IgD-negative memory B cell (primary cell): ENCODE results near the gene PAK3. TPM values are rescaled to one million over a fixed set of nuclear protein-coding genes. Genes with fewer than 3 reads are reported as not detected.

Experiments used
- H3K27ac Mint-ChIP-seq, 3 donors: one replicate each; pipeline ENCODE4 v1.8.0; 2020 to 2022; ENCODE audit warnings: mild to moderate bottlenecking in 3 of 3, mixed read lengths in 3 of 3, moderate library complexity in 1 of 3
- H3K27me3 Mint-ChIP-seq: one replicate; pipeline ENCODE4 v1.8.0; 2021; ENCODE audit warnings: mixed read lengths
- H3K36me3 Mint-ChIP-seq: one replicate; pipeline ENCODE4 v1.8.0; 2020; ENCODE audit warnings: mild to moderate bottlenecking, mixed read lengths
- H3K4me1 Mint-ChIP-seq, 3 donors: one replicate each; pipeline ENCODE4 v1.8.0; 2020 to 2022; ENCODE audit warnings: mixed read lengths in 3 of 3, mild to moderate bottlenecking in 1 of 3
- H3K4me3 Mint-ChIP-seq, 4 donors: one replicate each; pipeline ENCODE4 v1.8.0; 2020 to 2022; ENCODE audit warnings: mild to moderate bottlenecking in 4 of 4, mixed read lengths in 4 of 4, moderate library complexity in 3 of 4
- H3K9me3 Mint-ChIP-seq, 3 donors: one replicate each; pipeline ENCODE4 v1.8.0; 2020 to 2021; ENCODE audit warnings: mixed read lengths in 3 of 3, mild to moderate bottlenecking in 1 of 3
- polyA plus RNA-seq: library from polyadenylated mRNA; unstranded; fragments of 300-500 nt; fragmentation: Illumina TruSeq; gene quantifications from one replicate; pipeline ENCODE4 v1.2.3, GENCODE V29; 2021

Gene PAK3
- polyA plus RNA-seq, 1 donor from 2014 or later: 0.19 TPM

- no peaks in the 10 kb centered on the region for H3K27me3 Mint-ChIP-seq
- no peak overlapping the region for H3K27ac Mint-ChIP-seq
- H3K4me1 Mint-ChIP-seq: peaks cover 0 to 1% (median 0%) of the 10 kb centered on the region in 3 donors
- H3K36me3 Mint-ChIP-seq: no peaks in the 10 kb centered on the region
- H3K9me3 Mint-ChIP-seq: no peaks in the 10 kb centered on the region
- no peak overlapping the region for H3K4me3 Mint-ChIP-seq
Measured at GRCh38 chrX:111169141-111169540, 73.2 kb downstream of the PAK3 start.

GRCh38 chrX:111170017-111170416 is 74.0 kb downstream of the PAK3 start:
- Mint-ChIP-seq H3K9me3 (no peaks in the 10 kb centered on the region), H3K4me1 (peaks cover 0 to 1% (median 0%) of the 10 kb centered on the region in 3 donors), H3K4me3 (no peak overlapping the region), H3K27ac (no peak overlapping the region), H3K27me3 (no peaks in the 10 kb centered on the region), H3K36me3 (no peaks in the 10 kb centered on the region)

GRCh38 chrX:111180750-111181240 is 84.8 kb downstream of the PAK3 start:
- Mint-ChIP-seq H3K27me3 (peaks cover 2% of the 10 kb centered on the region), H3K9me3 (no peaks in the 10 kb centered on the region), H3K4me3 (no peak overlapping the region), H3K4me1 (no peaks in the 10 kb centered on the region), H3K36me3 (no peaks in the 10 kb centered on the region), H3K27ac (no peak overlapping the region)

GRCh38 chrX:111181951-111182350 is 86.0 kb downstream of the PAK3 start:
- Mint-ChIP-seq H3K27me3 (peaks cover 2% of the 10 kb centered on the region), H3K4me1 (no peaks in the 10 kb centered on the region), H3K27ac (no peak overlapping the region), H3K4me3 (no peak overlapping the region), H3K9me3 (no peaks in the 10 kb centered on the region), H3K36me3 (no peaks in the 10 kb centered on the region)

- H3K27ac Mint-ChIP-seq: no peak overlapping the region
- H3K36me3 Mint-ChIP-seq: no peaks in the 10 kb centered on the region
- no peak overlapping the region for H3K4me3 Mint-ChIP-seq
- no peaks in the 10 kb centered on the region for H3K9me3 Mint-ChIP-seq
- peaks cover 2% of the 10 kb centered on the region for H3K27me3 Mint-ChIP-seq
- no peaks in the 10 kb centered on the region for H3K4me1 Mint-ChIP-seq
Measured at GRCh38 chrX:111182997-111183396, 87.0 kb downstream of the PAK3 start.

GRCh38 chrX:111191598-111191997 is 95.6 kb downstream of the PAK3 start:
- H3K4me1 Mint-ChIP-seq: peaks cover 0 to 3% (median 1%) of the 10 kb centered on the region in 3 donors
- peaks cover 5% of the 10 kb centered on the region for H3K27me3 Mint-ChIP-seq
- H3K9me3 Mint-ChIP-seq: no peaks in the 10 kb centered on the region
- no peak overlapping the region for H3K4me3 Mint-ChIP-seq
- no peaks in the 10 kb centered on the region for H3K36me3 Mint-ChIP-seq
- H3K27ac Mint-ChIP-seq: no peak overlapping the region

GRCh38 chrX:111199505-111199904 is 103.5 kb downstream of the PAK3 start:
- H3K36me3 Mint-ChIP-seq: no peaks in the 10 kb centered on the region
- H3K27ac Mint-ChIP-seq: no peak overlapping the region
- H3K9me3 Mint-ChIP-seq: no peaks in the 10 kb centered on the region
- H3K4me1 Mint-ChIP-seq: no peaks in the 10 kb centered on the region
- peaks cover 5% of the 10 kb centered on the region for H3K27me3 Mint-ChIP-seq
- H3K4me3 Mint-ChIP-seq: no peak overlapping the region

- Mint-ChIP-seq H3K27ac (no peak overlapping the region), H3K4me3 (no peak overlapping the region), H3K9me3 (no peaks in the 10 kb centered on the region), H3K4me1 (no peaks in the 10 kb centered on the region), H3K27me3 (peaks cover 5% of the 10 kb centered on the region), H3K36me3 (no peaks in the 10 kb centered on the region)
Measured at GRCh38 chrX:111200327-111200726, 104.3 kb downstream of the PAK3 start.

GRCh38 chrX:111207851-111208250 is 111.9 kb downstream of the PAK3 start:
- H3K36me3 Mint-ChIP-seq: no peaks in the 10 kb centered on the region
- H3K9me3 Mint-ChIP-seq: no peaks in the 10 kb centered on the region
- no peak overlapping the region for H3K27ac Mint-ChIP-seq
- peaks cover 6% of the 10 kb centered on the region for H3K27me3 Mint-ChIP-seq
- no peak overlapping the region for H3K4me3 Mint-ChIP-seq
- peaks cover 0 to 1% (median 0%) of the 10 kb centered on the region in 3 donors for H3K4me1 Mint-ChIP-seq

GRCh38 chrX:111216293-111216801 is 120.4 kb downstream of the PAK3 start:
- Mint-ChIP-seq H3K4me3 (no peak overlapping the region), H3K4me1 (peaks cover 0 to 3% (median 0%) of the 10 kb centered on the region in 3 donors), H3K9me3 (peaks cover 0 to 2% (median 0%) of the 10 kb centered on the region in 3 donors), H3K27me3 (no peaks in the 10 kb centered on the region), H3K36me3 (no peaks in the 10 kb centered on the region), H3K27ac (no peak overlapping the region)

- Mint-ChIP-seq H3K9me3 (no peaks in the 10 kb centered on the region), H3K27me3 (peaks cover 2% of the 10 kb centered on the region), H3K4me1 (no peaks in the 10 kb centered on the region), H3K27ac (no peak overlapping the region), H3K36me3 (no peaks in the 10 kb centered on the region), H3K4me3 (no peak overlapping the region)
Measured at GRCh38 chrX:111244235-111244750, 148.3 kb downstream of the PAK3 start.

GRCh38 chrX:111254896-111255693 is 159.1 kb downstream of the PAK3 start:
- Mint-ChIP-seq H3K27ac (no peak overlapping the region), H3K4me1 (peaks cover 0 to 2% (median 0%) of the 10 kb centered on the region in 3 donors), H3K27me3 (peaks cover 2% of the 10 kb centered on the region), H3K4me3 (no peak overlapping the region), H3K9me3 (no peaks in the 10 kb centered on the region), H3K36me3 (no peaks in the 10 kb centered on the region)

- Mint-ChIP-seq H3K36me3 (no peaks in the 10 kb centered on the region), H3K4me3 (no peak overlapping the region), H3K9me3 (peaks cover 0 to 5% (median 0%) of the 10 kb centered on the region in 3 donors), H3K4me1 (no peaks in the 10 kb centered on the region), H3K27ac (peak overlapping the region in 1 of 3 donors; percentile 34), H3K27me3 (peaks cover 3% of the 10 kb centered on the region)
Measured at GRCh38 chrX:111257733-111258132, 161.7 kb downstream of the PAK3 start.

- H3K27ac Mint-ChIP-seq: no peak overlapping the region
- H3K4me1 Mint-ChIP-seq: no peaks in the 10 kb centered on the region
- peaks cover 2% of the 10 kb centered on the region for H3K27me3 Mint-ChIP-seq
- no peaks in the 10 kb centered on the region for H3K36me3 Mint-ChIP-seq
- H3K9me3 Mint-ChIP-seq: peaks cover 0 to 5% (median 0%) of the 10 kb centered on the region in 3 donors
- H3K4me3 Mint-ChIP-seq: no peak overlapping the region
Measured at GRCh38 chrX:111259559-111259958, 163.6 kb downstream of the PAK3 start.

GRCh38 chrX:111260451-111260850 is 164.5 kb downstream of the PAK3 start:
- Mint-ChIP-seq H3K4me1 (no peaks in the 10 kb centered on the region), H3K4me3 (no peak overlapping the region), H3K36me3 (no peaks in the 10 kb centered on the region), H3K27me3 (peaks cover 2% of the 10 kb centered on the region), H3K27ac (no peak overlapping the region), H3K9me3 (peaks cover 0 to 5% (median 0%) of the 10 kb centered on the region in 3 donors)
